Lung (tissue), 12 donors: Measurements from ENCODE around the gene AASDH. TPM values are rescaled to one million over a fixed set of nuclear protein-coding genes. Genes with fewer than 3 reads are reported as not detected.

Experiments used
- ATAC-seq: fragments of 200-7000 bp; cut with Tn5 transposase; one replicate; pipeline ENCODE4 v1.9.1; 2020; ENCODE audit warnings: moderate number of reproducible peaks; ENCODE audit not compliant: insufficient read depth, low FRiP score
- DNase-seq, 3 donors: peaks; one replicate each; pipeline ENCODE4 v3.0.0-alpha.2; 2013 to 2017
- H3K27ac ChIP-seq, 2 donors: one replicate each; pipeline ENCODE4 v1.5.1; 2013; ENCODE audit warnings: mild to moderate bottlenecking in 2 of 2, moderate library complexity in 2 of 2, control low read depth in 1 of 2, inconsistent platforms in 1 of 2, low read depth in 1 of 2, low read length in 1 of 2
- H3K27me3 ChIP-seq, 3 donors: one replicate each; pipeline ENCODE4 v1.5.1; 2013; ENCODE audit warnings: low read length in 2 of 3; ENCODE audit not compliant: control insufficient read depth in 3 of 3, insufficient read depth in 3 of 3
- H3K36me3 ChIP-seq, 4 donors: one replicate each; pipeline ENCODE4 v1.5.1; 2013; ENCODE audit warnings: low read length in 4 of 4, mild to moderate bottlenecking in 1 of 4, moderate library complexity in 1 of 4; ENCODE audit not compliant: control insufficient read depth in 4 of 4, insufficient read depth in 4 of 4
- H3K4me1 ChIP-seq, 5 donors: one replicate each; pipeline ENCODE4 v1.5.1; 2013; ENCODE audit warnings: low read length in 5 of 5, mild to moderate bottlenecking in 2 of 5, moderate library complexity in 1 of 5; ENCODE audit not compliant: control insufficient read depth in 5 of 5, insufficient read depth in 5 of 5
- H3K4me3 ChIP-seq: one replicate; pipeline ENCODE4 v1.5.1; 2013; ENCODE audit warnings: mild to moderate bottlenecking, control low read depth, moderate library complexity
- H3K9ac ChIP-seq, 2 donors: one replicate each; pipeline ENCODE4 v1.5.1; 2013; ENCODE audit warnings: low read length in 2 of 2, control low read depth in 1 of 2; ENCODE audit not compliant: insufficient read depth in 1 of 2
- H3K9me3 ChIP-seq, 4 donors: one replicate each; pipeline ENCODE4 v1.5.1; 2013; ENCODE audit warnings: low read length in 3 of 4, mild to moderate bottlenecking in 1 of 4, moderate library complexity in 1 of 4; ENCODE audit not compliant: control insufficient read depth in 4 of 4, insufficient read depth in 3 of 4
- CTCF ChIP-seq: IDR thresholded peaks from 2 replicates; pipeline ENCODE4 v1.5.1; 2012; ENCODE audit warnings: mild to moderate bottlenecking; ENCODE audit errors: control extremely low read depth, extremely low read depth
- WGBS, 2 donors: extraction: QIAGEN DNeasy Blood & Tissue Kit; methylation state at CpG; one replicate each; pipeline ENCODE4 v1.1.7; 2013; 5-methylcytosine and 5-hydroxymethylcytosine counted together
- polyA plus RNA-seq, 2 donors: library from polyadenylated mRNA; stranded (reverse); fragments of 200-250 nt; gene quantifications; one replicate each; pipeline ENCODE4 v1.2.1, GENCODE V29; 2013
- total RNA-seq, 2 donors: library from RNA; depleted of rRNA in 1 of 2; stranded (reverse); fragments of >200 nt in 1 of 2; gene quantifications; one replicate each; pipeline ENCODE4 v1.2.1, GENCODE V29; 2014 to 2021
- donor health status: control.
- donor health status: control.
- donor health status: Bipolar disorder and iron deficiency.
- donor health status: healthy.
- donor health status: DM: yes; HTN: yes; CAD: no.

The AASDH gene
- total and polyA plus RNA-seq, 4 donors, result 2.4 to 23.4 (median 7.2) TPM

GRCh38 chr4:56348576-56348975, 38.7 kb downstream of the AASDH start:
- ATAC-seq, result no peak
- 87 to 95% methylated on average over 3 of the region's 3 CpGs for WGBS, 2 donors
- H3K27me3 ChIP-seq, result no peaks in the 10 kb centered on the region
- H3K4me3 ChIP-seq, result no peak overlapping the region
- DNase-seq, result no peak
- H3K36me3 ChIP-seq, result peaks cover 5 to 17% (median 12%) of the 10 kb centered on the region in 4 donors
- no peaks in the 10 kb centered on the region for H3K9me3 ChIP-seq
- no peak overlapping the region for H3K9ac ChIP-seq
- no peaks in the 10 kb centered on the region for H3K4me1 ChIP-seq
- no peak for TF ChIP-seq CTCF
- H3K27ac ChIP-seq, result no peak overlapping the region

GRCh38 chr4:56345458-56345857, 41.8 kb downstream of the AASDH start:
- DNase-seq, result no peak
- no peak for ATAC-seq
- H3K9me3 ChIP-seq, result no peaks in the 10 kb centered on the region
- no peak for TF ChIP-seq CTCF
- H3K9ac ChIP-seq, result no peak overlapping the region
- H3K4me3 ChIP-seq, result no peak overlapping the region
- H3K4me1 ChIP-seq, result no peaks in the 10 kb centered on the region
- H3K36me3 ChIP-seq, result peaks cover 0 to 14% (median 7%) of the 10 kb centered on the region in 4 donors
- 94 to 96% methylated on average over 4 of the region's 4 CpGs for WGBS, 2 donors
- H3K27ac ChIP-seq, result no peak overlapping the region
- no peaks in the 10 kb centered on the region for H3K27me3 ChIP-seq

- H3K27ac ChIP-seq, result no peak overlapping the region
- ATAC-seq, result no peak
- no peaks in the 10 kb centered on the region for H3K9me3 ChIP-seq
- no peak overlapping the region for H3K4me3 ChIP-seq
- no peak overlapping the region for H3K9ac ChIP-seq
- no peaks in the 10 kb centered on the region for H3K4me1 ChIP-seq
- DNase-seq, result no peak
- no peaks in the 10 kb centered on the region for H3K27me3 ChIP-seq
- no peak for TF ChIP-seq CTCF
- peaks cover 5 to 12% (median 8%) of the 10 kb centered on the region in 4 donors for H3K36me3 ChIP-seq
- 51 to 75% methylated on average over 1 of the region's 1 CpG for WGBS, 2 donors
These were observed 44.5 kb downstream of the AASDH start for GRCh38 chr4:56342746-56343145.

GRCh38 chr4:56330691-56331090, 56.6 kb downstream of the AASDH start:
- no peak for TF ChIP-seq CTCF
- WGBS, 2 donors, result 65 to 86% methylated on average over 2 of the region's 2 CpGs
- Histone ChIP-seq H3K27me3 (no peaks in the 10 kb centered on the region), H3K9ac (no peak overlapping the region), H3K36me3 (peaks cover 0 to 3% (median 1%) of the 10 kb centered on the region in 4 donors), H3K4me3 (no peak overlapping the region), H3K27ac (no peak overlapping the region), H3K4me1 (peaks cover 0 to 5% (median 0%) of the 10 kb centered on the region in 5 donors), H3K9me3 (no peaks in the 10 kb centered on the region)
- ATAC-seq, result no peak
- DNase-seq, result no peak
